Lower lobe of right lung (tissue), 2 donors: Measurements from ENCODE around the gene DGCR6L. TPM values are rescaled to one million over a fixed set of nuclear protein-coding genes. Genes with fewer than 3 reads are reported as not detected.
"Not testable (repeated sequence)": the region's sequence is repeated elsewhere in the genome, so short reads cannot be mapped to it uniquely, and the experiment has no call there.

Experiments used
- ATAC-seq, 2 donors: fragments of 200-7000 bp; cut with Tn5 transposase; one replicate each; pipeline ENCODE4 v1.9.1; 2020 to 2022; ENCODE audit warnings: mild to moderate bottlenecking in 2 of 2, moderate library complexity in 2 of 2
- DNase-seq: peaks from one replicate; pipeline ENCODE4 v3.0.0-alpha.2; 2020
- H3K27ac ChIP-seq: fragments of 200-600 bp; one replicate; pipeline ENCODE4 v1.8.0; 2022
- H3K27me3 ChIP-seq: fragments of 200-600 bp; one replicate; pipeline ENCODE4 v1.8.0; 2022; ENCODE audit warnings: low read depth
- H3K36me3 ChIP-seq: fragments of 200-600 bp; one replicate; pipeline ENCODE4 v1.8.0; 2022; ENCODE audit warnings: mild to moderate bottlenecking
- H3K4me1 ChIP-seq: fragments of 200-600 bp; one replicate; pipeline ENCODE4 v1.8.0; 2022
- H3K4me3 ChIP-seq: fragments of 200-600 bp; one replicate; pipeline ENCODE4 v1.8.0; 2022; ENCODE audit warnings: mild to moderate bottlenecking
- H3K9me3 ChIP-seq: fragments of 200-600 bp; one replicate; pipeline ENCODE4 v1.8.0; 2022
- intact Hi-C: fragments of 100-400 bp; cut with DNase I; formaldehyde crosslinking; loops from one replicate; pipeline ENCODE4 v1.11.0; 2022
- total RNA-seq: library from RNA; stranded (reverse); fragmentation: NEBNext Ultra II Directional; extraction: Animal tissue kit (Norgen Biotek cat#: 25700); gene quantifications from one replicate; pipeline ENCODE4 v1.2.1, GENCODE V29; 2021
- TF ChIP-seq, protein P1 (sequence below): fragments of 200-600 bp; IDR thresholded peaks from one replicate; pipeline ENCODE4 v1.8.0; 2022; ENCODE audit warnings: antibody characterized with exemption, mild to moderate bottlenecking
- donor health status: DM: no; HTN: yes; CAD: no; lungs with severe emphysema.

The DGCR6L gene
- total RNA-seq, 1 donor from 2014 or later, result 31.1 TPM

DNA sequence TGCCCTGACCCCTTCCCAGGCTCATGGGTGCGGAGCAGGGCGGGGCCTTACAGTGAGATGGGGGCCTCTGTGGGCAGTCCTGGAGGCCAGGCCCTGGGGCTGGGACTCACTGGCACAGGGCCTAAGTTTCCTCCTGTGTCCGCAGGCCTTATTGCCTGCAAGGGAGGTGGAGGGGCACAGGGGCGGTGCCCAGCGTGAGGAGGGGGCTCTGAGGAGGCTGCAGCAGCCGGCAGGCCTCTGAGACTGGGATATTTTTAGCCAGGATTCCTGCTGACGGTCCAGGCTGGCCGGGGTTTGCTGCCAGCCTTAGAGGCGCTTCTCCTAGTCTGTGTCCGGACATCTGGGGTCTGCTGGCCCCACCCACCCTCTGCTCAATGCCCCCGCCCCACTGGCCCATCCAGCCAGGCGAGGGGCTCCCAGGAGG is 46.1 kb downstream of the DGCR6L start:
- DNase-seq, result no peak
- no peaks in the 10 kb centered on the region for H3K9me3 ChIP-seq
- TF ChIP-seq, protein P1, sequence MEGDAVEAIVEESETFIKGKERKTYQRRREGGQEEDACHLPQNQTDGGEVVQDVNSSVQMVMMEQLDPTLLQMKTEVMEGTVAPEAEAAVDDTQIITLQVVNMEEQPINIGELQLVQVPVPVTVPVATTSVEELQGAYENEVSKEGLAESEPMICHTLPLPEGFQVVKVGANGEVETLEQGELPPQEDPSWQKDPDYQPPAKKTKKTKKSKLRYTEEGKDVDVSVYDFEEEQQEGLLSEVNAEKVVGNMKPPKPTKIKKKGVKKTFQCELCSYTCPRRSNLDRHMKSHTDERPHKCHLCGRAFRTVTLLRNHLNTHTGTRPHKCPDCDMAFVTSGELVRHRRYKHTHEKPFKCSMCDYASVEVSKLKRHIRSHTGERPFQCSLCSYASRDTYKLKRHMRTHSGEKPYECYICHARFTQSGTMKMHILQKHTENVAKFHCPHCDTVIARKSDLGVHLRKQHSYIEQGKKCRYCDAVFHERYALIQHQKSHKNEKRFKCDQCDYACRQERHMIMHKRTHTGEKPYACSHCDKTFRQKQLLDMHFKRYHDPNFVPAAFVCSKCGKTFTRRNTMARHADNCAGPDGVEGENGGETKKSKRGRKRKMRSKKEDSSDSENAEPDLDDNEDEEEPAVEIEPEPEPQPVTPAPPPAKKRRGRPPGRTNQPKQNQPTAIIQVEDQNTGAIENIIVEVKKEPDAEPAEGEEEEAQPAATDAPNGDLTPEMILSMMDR, result no peak
- intact Hi-C loops, result no loop called here
- H3K27ac ChIP-seq, result no peak overlapping the region
- no peaks in the 10 kb centered on the region for H3K36me3 ChIP-seq
- no peak for ATAC-seq
- H3K27me3 ChIP-seq, result no peaks in the 10 kb centered on the region
- H3K4me3 ChIP-seq, result no peak overlapping the region
- H3K4me1 ChIP-seq, result no peaks in the 10 kb centered on the region

DNA sequence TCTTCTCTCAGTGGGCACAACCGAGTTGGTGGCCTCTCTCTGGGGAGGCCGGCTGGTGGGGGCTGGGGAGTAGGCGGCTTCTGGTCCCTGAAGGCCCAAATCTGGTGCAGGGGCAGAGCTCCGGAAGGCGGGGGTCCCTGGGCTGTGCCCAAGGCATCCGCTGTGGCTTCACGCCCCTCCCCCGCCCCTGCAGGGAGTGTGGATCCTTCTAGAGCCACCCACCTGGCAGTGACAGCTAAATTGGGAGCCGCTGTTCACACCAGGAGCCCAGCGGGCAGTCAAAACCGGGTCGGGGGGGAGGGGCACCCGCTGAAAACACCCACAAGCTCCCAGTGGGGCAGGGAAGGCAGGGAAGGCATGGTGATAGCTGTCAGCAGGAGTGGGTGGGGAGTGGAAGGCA is 47.2 kb downstream of the DGCR6L start:
- Histone ChIP-seq H3K4me3 (no peak overlapping the region), H3K4me1 (peaks cover under 1% of the 10 kb centered on the region), H3K27ac (no peak overlapping the region), H3K27me3 (no peaks in the 10 kb centered on the region), H3K9me3 (no peaks in the 10 kb centered on the region), H3K36me3 (no peaks in the 10 kb centered on the region)
- intact Hi-C loops, result no loop called here
- DNase-seq, result no peak
- TF ChIP-seq, protein P1, result no peak
- no peak for ATAC-seq

DNA sequence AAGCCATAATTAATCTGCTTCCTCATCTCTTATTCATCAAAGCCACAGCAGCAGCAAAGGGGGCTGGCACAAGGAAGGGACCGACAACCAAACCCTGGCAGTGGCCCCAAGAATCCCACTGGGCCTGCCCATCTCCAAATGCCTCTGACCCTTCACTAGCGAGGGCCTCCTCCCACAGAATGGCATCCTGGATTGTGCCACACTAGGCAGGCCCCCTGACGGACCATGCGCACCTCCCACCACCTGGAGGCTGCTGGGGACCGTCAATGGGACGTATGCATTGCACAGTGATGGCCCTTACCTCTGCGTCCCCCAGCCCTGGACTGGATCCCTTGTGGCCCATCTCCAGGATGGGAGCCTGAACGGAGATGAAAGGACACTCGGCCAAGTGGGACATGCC is 47.7 kb downstream of the DGCR6L start:
- H3K9me3 ChIP-seq, result no peaks in the 10 kb centered on the region
- H3K4me3 ChIP-seq, result no peak overlapping the region
- intact Hi-C loops, result no loop called here
- no peak for ATAC-seq
- H3K36me3 ChIP-seq, result no peaks in the 10 kb centered on the region
- H3K27ac ChIP-seq, result no peak overlapping the region
- DNase-seq, result no peak
- H3K27me3 ChIP-seq, result no peaks in the 10 kb centered on the region
- TF ChIP-seq, protein P1, result no peak
- peaks cover 5% of the 10 kb centered on the region for H3K4me1 ChIP-seq

DNA sequence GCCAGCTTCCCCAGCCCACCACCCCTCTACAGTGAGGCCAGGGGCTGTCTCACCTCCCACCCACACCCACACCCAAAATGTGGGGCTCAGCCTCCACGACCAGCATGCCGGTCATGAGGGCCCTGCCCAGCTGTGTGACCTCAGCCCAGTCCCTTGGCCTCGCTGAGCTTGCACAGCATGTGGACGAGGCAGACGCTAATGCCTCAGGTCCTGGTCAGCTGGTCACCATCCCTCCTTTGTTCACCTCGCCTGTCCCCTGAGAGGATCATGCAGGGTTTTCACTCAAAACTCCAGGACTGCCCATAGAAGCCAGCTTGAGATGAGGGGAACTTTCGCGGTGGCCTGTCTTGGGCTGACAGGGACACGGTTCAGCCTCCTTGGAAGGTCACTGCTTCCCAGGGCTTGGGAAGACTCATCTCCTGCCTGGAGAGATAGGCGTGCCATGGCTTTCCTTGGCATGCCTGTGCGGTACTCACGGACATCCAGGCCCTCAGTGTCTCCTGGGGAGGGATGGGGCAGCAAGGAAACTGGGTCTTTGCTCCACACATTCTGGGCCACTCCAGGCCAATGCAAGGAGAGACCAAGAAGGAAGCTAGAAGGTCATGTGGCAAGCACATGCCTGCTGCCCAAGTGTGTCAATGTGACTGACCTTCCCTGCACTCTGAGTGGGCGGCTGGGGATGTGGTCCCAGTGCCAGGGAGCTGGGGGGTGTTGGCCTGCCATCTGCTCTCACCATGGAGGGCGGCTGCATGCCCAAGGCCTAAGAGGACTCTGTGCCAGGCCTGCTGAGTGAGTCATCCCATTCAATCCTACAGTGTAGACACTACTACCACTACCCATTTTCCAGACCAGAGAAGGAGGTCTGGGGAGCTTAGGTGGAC is 48.5 kb downstream of the DGCR6L start:
- H3K9me3 ChIP-seq, result no peaks in the 10 kb centered on the region
- intact Hi-C loops, result no loop called here
- DNase-seq (peak; percentile 64), ATAC-seq (peak in 1 of 2 donors; percentile 4)
- TF ChIP-seq, protein P1, result no peak
- no peaks in the 10 kb centered on the region for H3K36me3 ChIP-seq
- H3K4me3 ChIP-seq, result no peak overlapping the region
- peaks cover 9% of the 10 kb centered on the region for H3K4me1 ChIP-seq
- H3K27me3 ChIP-seq, result no peaks in the 10 kb centered on the region
- no peak overlapping the region for H3K27ac ChIP-seq

DNA sequence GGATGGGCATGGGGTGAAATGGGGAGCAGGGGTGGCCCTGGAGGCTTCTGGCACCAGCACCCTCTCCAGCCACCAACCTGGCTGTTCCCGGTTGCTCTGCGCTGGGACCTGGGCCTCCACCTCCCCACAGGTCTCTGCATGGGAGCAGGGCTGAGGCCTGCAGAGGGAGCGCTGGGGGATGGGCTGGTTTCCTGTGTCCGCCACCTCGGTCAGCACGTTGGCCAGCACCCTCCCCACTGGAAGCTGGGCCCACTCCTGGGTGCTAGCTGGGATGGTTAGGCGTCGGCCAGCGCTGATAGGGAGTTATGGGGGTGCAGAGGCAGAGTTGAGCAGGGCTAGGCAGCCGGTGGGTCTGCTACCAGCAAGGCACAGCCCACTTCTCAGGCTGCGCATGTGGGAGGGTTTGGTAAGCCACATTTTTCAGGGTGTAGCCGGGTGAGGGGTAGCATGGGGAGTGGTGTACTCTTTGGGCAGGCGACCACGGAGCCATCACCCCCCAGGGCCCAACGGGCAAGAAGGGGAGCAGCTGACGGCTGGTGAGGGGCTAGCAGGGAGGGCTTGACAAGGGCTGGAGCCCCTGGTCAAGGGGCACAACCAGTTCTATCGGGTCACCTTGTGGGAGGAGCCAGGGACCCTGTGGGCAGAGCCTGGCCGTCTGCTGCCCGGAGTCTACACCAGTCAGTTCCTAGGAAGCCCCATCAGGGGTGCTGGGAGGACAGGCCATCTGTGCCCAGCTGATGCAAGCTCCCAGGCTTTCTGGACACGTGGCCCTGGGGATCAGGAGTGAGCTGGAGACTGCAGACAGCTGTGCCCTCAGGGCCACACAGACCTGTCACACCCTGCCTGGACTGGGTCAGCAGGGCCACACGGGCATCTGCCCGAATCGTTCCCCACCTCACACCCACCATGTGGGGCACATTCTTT is 49.4 kb downstream of the DGCR6L start:
- H3K27me3 ChIP-seq, H3K4me1 ChIP-seq, H3K9me3 ChIP-seq, H3K27ac ChIP-seq, H3K4me3 ChIP-seq, intact Hi-C loops, ATAC-seq, H3K36me3 ChIP-seq, DNase-seq: not testable (repeated sequence)

DNA sequence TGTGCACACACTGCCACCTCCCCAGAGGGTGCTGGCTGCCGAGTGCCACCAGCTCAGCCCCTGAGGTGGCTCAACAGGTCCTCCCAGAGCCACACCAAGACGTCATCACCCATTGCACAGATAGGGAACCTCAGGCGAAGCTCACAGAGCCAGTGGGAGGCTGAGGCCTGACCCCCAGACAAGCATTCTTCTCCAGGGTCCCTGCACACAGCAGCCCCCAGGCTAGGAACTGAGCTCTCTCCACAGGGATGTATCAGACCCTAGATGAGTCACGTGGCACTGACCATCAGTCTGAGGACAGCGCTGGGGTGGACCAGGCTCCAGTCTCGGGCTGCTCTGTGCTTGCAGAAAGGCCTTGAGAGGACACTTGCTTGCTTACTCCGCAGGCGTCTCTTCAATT is 50.2 kb downstream of the DGCR6L start:
- intact Hi-C loops, result loop anchor here (10.0 kb wide), 1 partner anchor 105 kb away; no protein-coding TSS in a partner anchor
- not testable (repeated sequence) for DNase-seq

DNA sequence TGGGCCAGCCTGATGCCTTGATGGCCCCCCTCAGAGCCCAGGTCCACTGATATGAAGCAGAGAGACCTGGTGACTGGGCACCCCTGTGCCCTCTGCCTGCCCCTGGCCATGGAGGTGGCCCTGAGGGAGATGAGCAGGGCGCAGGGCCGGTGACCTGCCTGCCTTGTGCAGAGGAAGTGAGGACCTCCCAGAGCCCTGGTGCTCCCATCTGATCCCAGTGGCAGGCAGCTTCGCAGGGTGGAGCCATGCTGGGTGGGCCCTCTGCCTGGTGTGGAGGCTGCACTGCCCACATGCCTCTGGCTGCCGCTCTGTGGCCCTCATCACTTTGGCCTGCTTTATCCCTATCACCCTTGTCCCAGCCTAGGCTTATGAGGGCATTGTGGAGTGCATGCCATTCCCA is 50.7 kb downstream of the DGCR6L start:
- not testable (repeated sequence) for H3K9me3 ChIP-seq, H3K36me3 ChIP-seq, H3K27ac ChIP-seq, H3K4me1 ChIP-seq, H3K4me3 ChIP-seq, ATAC-seq, DNase-seq, H3K27me3 ChIP-seq
- intact Hi-C loops, result loop anchor here (10.0 kb wide), 1 partner anchor 104 kb away; no protein-coding TSS in a partner anchor

More for the DNA sequence above, 50.2 kb downstream of the DGCR6L start:
- H3K27ac ChIP-seq, H3K36me3 ChIP-seq, H3K27me3 ChIP-seq, H3K4me1 ChIP-seq, ATAC-seq, H3K9me3 ChIP-seq, H3K4me3 ChIP-seq: not testable (repeated sequence)
